Right cardiac atrium (tissue), 5 donors: ENCODE measurements around the gene PGA4. TPM values are rescaled to one million over a fixed set of nuclear protein-coding genes. Genes with fewer than 3 reads are reported as not detected.
A peak's percentile ranks its signal among the peaks of the same experiment; 100 is the strongest.

Source experiments
- ATAC-seq, 2 donors: fragments of 200-7000 bp; cut with Tn5 transposase; one replicate each; pipeline versions ENCODE4 v1.8.0 to v1.9.1; 2020; ENCODE audit warnings: moderate library complexity in 2 of 2, mild to moderate bottlenecking in 1 of 2
- DNase-seq, 3 donors: peaks; one replicate each; pipeline ENCODE4 v3.0.0-alpha.2; 2020
- H3K27ac ChIP-seq: one replicate; pipeline ENCODE4 v1.5.1; 2013; ENCODE audit warnings: mild to moderate bottlenecking, low read length, control low read depth, moderate library complexity
- H3K27me3 ChIP-seq: one replicate; pipeline ENCODE4 v1.6.1; 2013; ENCODE audit not compliant: control insufficient read depth, insufficient read depth
- H3K4me1 ChIP-seq: one replicate; pipeline ENCODE4 v1.6.1; 2013; ENCODE audit warnings: low read length; ENCODE audit not compliant: control insufficient read depth, insufficient read depth
- H3K4me3 ChIP-seq: one replicate; pipeline ENCODE4 v1.5.1; 2013; ENCODE audit warnings: low read length, control low read depth
- H3K9me3 ChIP-seq: one replicate; pipeline ENCODE4 v1.6.1; 2013; ENCODE audit warnings: low read length; ENCODE audit not compliant: control insufficient read depth
- WGBS: extraction: QIAGEN DNeasy Blood & Tissue Kit; methylation state at CpG from one replicate; pipeline ENCODE4 v1.1.7; 2013; 5-methylcytosine and 5-hydroxymethylcytosine counted together
- intact Hi-C, 4 donors: fragments of 100-400 bp; cut with DNase I; formaldehyde crosslinking; loops; one replicate each; pipeline versions ENCODE4 v1.11.0 to v1.14.0; 2022 to 2023
- polyA plus RNA-seq: library from polyadenylated mRNA; stranded (reverse); fragments of 200-250 nt; gene quantifications from one replicate; pipeline ENCODE4 v1.2.3, GENCODE V29; 2013
- total RNA-seq, 4 donors: library from RNA; stranded (reverse); fragmentation: NEBNext Ultra II Directional; extraction: Animal tissue kit (Norgen Biotek cat#: 25700); gene quantifications; one replicate each; pipeline ENCODE4 v1.2.1, GENCODE V29; 2021
- donor health status: healthy with polysubstance abuse.
- donor health status: DM: no; HTN: yes; CAD: no.
- donor health status: DM: no; HTN: no; CAD: no.
- donor health status: DM: no; HTN: yes; CAD: no; lungs with severe emphysema.
- donor health status: DM: yes; HTN: yes; CAD: no.

PGA4 gene
- total and polyA plus RNA-seq, 5 donors, result 0.71 to 7.4 (median 4.1) TPM

GRCh38 chr11:61267437-61267841 is 45.3 kb downstream of the PGA4 start:
- no peaks in the 10 kb centered on the region for H3K9me3 ChIP-seq
- H3K4me1 ChIP-seq, result no peaks in the 10 kb centered on the region
- H3K27me3 ChIP-seq, result no peaks in the 10 kb centered on the region
- intact Hi-C loops, result no loop called here
- no peak overlapping the region for H3K27ac ChIP-seq
- ATAC-seq, result peak in 1 of 2 donors; percentile 39
- H3K4me3 ChIP-seq, result no peak overlapping the region
- WGBS, result 55% methylated on average over 6 of the region's 6 CpGs
- DNase-seq, result no peak

GRCh38 chr11:61268588-61269250 is 46.6 kb downstream of the PGA4 start:
- intact Hi-C loops, result no loop called here
- no peak overlapping the region for H3K4me3 ChIP-seq
- H3K27me3 ChIP-seq, result no peaks in the 10 kb centered on the region
- H3K27ac ChIP-seq, result no peak overlapping the region
- no peaks in the 10 kb centered on the region for H3K4me1 ChIP-seq
- DNase-seq (no peak), ATAC-seq (no peak)
- 91% methylated on average over 15 of the region's 15 CpGs for WGBS
- H3K9me3 ChIP-seq, result no peaks in the 10 kb centered on the region

- intact Hi-C loops, result no loop called here
- Histone ChIP-seq H3K27me3 (no peaks in the 10 kb centered on the region), H3K4me3 (no peak overlapping the region), H3K4me1 (no peaks in the 10 kb centered on the region), H3K27ac (no peak overlapping the region), H3K9me3 (no peaks in the 10 kb centered on the region)
- DNase-seq (no peak), ATAC-seq (no peak)
- 88% methylated on average over 7 of the region's 7 CpGs for WGBS
Measured at GRCh38 chr11:61270354-61271076, 48.4 kb downstream of the PGA4 start.

GRCh38 chr11:61272731-61273130 is 50.6 kb downstream of the PGA4 start:
- ATAC-seq (no peak), DNase-seq (no peak)
- 95% methylated on average over 3 of the region's 3 CpGs for WGBS
- H3K4me1 ChIP-seq, result no peaks in the 10 kb centered on the region
- H3K27ac ChIP-seq, result no peak overlapping the region
- intact Hi-C loops, result no loop called here
- H3K4me3 ChIP-seq, result no peak overlapping the region
- no peaks in the 10 kb centered on the region for H3K27me3 ChIP-seq
- H3K9me3 ChIP-seq, result no peaks in the 10 kb centered on the region

- H3K4me1 ChIP-seq, result no peaks in the 10 kb centered on the region
- H3K27ac ChIP-seq, result no peak overlapping the region
- peak; percentile 22 to 37 for ATAC-seq
- H3K27me3 ChIP-seq, result no peaks in the 10 kb centered on the region
- no peaks in the 10 kb centered on the region for H3K9me3 ChIP-seq
- H3K4me3 ChIP-seq, result no peak overlapping the region
- 77% methylated on average over 16 of the region's 16 CpGs for WGBS
- intact Hi-C loops, result no loop called here
- DNase-seq, result no peak
Measured at GRCh38 chr11:61273178-61274078, 51.3 kb downstream of the PGA4 start.

- no peak for ATAC-seq
- no peak overlapping the region for H3K4me3 ChIP-seq
- intact Hi-C loops, result no loop called here
- no peaks in the 10 kb centered on the region for H3K4me1 ChIP-seq
- DNase-seq, result no peak
- no peaks in the 10 kb centered on the region for H3K27me3 ChIP-seq
- H3K27ac ChIP-seq, result no peak overlapping the region
- H3K9me3 ChIP-seq, result no peaks in the 10 kb centered on the region
- 94% methylated on average over 4 of the region's 4 CpGs for WGBS
Measured at GRCh38 chr11:61274084-61274483, 51.9 kb downstream of the PGA4 start.

- 93% methylated on average over 4 of the region's 4 CpGs for WGBS
- Histone ChIP-seq H3K4me3 (no peak overlapping the region), H3K9me3 (no peaks in the 10 kb centered on the region), H3K27me3 (no peaks in the 10 kb centered on the region), H3K27ac (no peak overlapping the region), H3K4me1 (no peaks in the 10 kb centered on the region)
- DNase-seq, result no peak
- intact Hi-C loops, result no loop called here
- ATAC-seq, result no peak
Measured at GRCh38 chr11:61275191-61275590, 53.0 kb downstream of the PGA4 start.

GRCh38 chr11:61277186-61278000 is 55.2 kb downstream of the PGA4 start:
- intact Hi-C loops, result no loop called here
- no peak for ATAC-seq
- Histone ChIP-seq H3K27ac (no peak overlapping the region), H3K4me3 (no peak overlapping the region), H3K4me1 (no peaks in the 10 kb centered on the region), H3K27me3 (no peaks in the 10 kb centered on the region), H3K9me3 (no peaks in the 10 kb centered on the region)
- WGBS, result 85% methylated on average over 14 of the region's 14 CpGs
- DNase-seq, result no peak

- 56% methylated on average over 10 of the region's 10 CpGs for WGBS
- DNase-seq (no peak), ATAC-seq (no peak)
- H3K4me3 ChIP-seq, result no peak overlapping the region
- H3K4me1 ChIP-seq, result no peaks in the 10 kb centered on the region
- H3K9me3 ChIP-seq, result no peaks in the 10 kb centered on the region
- no peak overlapping the region for H3K27ac ChIP-seq
- no peaks in the 10 kb centered on the region for H3K27me3 ChIP-seq
- intact Hi-C loops, result no loop called here
Measured at GRCh38 chr11:61278001-61278470, 55.9 kb downstream of the PGA4 start.

GRCh38 chr11:61279934-61280659 is 58.0 kb downstream of the PGA4 start:
- Histone ChIP-seq H3K4me1 (no peaks in the 10 kb centered on the region), H3K9me3 (no peaks in the 10 kb centered on the region), H3K27me3 (no peaks in the 10 kb centered on the region), H3K27ac (no peak overlapping the region), H3K4me3 (no peak overlapping the region)
- no peak for DNase-seq
- ATAC-seq, result no peak
- intact Hi-C loops, result no loop called here
- WGBS, result 87% methylated on average over 12 of the region's 12 CpGs
